ENCODE results near the gene NEMP2.
A peak's percentile ranks its signal among the peaks of the same experiment; 100 is the strongest.

NEMP2 gene

GRCh38 chr2:190553254-190553653 is 18.7 kb upstream of the NEMP2 start:
- peak; percentile 70 for DNase-seq

- DNase-seq, result no peak
These were observed 17.4 kb upstream of the NEMP2 start for GRCh38 chr2:190551928-190552327.

DNA sequence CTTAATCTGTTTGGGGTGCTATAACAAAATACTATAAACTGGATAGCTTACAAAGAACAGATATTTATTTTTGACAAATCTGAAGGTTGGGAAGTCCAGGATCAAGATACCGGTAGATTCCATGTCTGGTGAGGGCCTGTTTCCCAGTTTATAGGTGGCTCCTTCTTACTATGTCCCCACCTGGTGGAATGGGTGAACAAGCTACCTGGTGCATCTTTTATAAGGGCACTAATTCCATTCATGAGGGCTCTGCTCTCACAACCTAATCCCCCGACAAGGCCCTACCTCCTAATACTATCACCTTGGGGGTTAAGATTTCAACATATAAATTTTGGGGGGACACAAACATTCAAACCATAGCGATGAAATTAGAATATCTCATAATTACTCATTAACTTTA is 15.6 kb upstream of the NEMP2 start:
- DNase-seq, result no peak

DNA sequence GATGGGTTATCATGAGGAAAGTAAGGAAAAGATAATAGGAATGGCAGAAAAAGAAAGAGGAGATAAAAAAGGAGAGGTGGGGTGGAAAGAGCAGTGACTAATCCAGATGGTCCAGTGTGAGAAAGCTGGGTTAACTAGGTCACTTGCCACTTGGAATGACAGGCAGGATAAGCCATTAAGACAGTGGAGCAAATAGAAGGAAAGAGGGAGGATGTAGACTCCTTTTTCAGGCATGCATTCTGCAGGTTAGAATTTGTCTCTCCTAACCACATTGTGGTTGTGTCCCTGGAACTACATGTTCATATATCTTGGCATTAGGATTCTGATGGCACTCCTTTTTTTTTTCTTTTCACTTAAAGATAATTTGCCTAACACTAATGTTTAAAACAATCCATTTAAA is 13.4 kb upstream of the NEMP2 start:
- no peak for DNase-seq

DNA sequence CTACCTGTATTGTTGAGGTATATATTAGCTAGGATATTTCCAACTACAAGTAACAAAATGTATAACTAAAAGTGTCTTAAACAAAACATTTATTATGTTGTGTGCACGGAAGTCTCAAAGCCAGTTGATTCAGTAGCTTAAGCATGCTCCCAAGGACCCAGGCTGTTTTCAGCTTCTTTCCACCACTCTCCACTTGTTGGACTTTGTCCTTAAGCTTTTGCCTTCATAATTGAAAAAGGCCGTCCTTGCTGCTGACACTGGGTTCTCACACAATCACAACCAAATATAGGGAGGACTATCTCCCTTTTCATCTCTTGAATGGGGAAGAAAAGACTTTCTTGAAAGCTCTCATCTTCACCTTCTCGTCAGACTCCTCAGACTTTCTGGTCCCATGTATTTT is 12.2 kb upstream of the NEMP2 start:
- DNase-seq, result no peak

DNA sequence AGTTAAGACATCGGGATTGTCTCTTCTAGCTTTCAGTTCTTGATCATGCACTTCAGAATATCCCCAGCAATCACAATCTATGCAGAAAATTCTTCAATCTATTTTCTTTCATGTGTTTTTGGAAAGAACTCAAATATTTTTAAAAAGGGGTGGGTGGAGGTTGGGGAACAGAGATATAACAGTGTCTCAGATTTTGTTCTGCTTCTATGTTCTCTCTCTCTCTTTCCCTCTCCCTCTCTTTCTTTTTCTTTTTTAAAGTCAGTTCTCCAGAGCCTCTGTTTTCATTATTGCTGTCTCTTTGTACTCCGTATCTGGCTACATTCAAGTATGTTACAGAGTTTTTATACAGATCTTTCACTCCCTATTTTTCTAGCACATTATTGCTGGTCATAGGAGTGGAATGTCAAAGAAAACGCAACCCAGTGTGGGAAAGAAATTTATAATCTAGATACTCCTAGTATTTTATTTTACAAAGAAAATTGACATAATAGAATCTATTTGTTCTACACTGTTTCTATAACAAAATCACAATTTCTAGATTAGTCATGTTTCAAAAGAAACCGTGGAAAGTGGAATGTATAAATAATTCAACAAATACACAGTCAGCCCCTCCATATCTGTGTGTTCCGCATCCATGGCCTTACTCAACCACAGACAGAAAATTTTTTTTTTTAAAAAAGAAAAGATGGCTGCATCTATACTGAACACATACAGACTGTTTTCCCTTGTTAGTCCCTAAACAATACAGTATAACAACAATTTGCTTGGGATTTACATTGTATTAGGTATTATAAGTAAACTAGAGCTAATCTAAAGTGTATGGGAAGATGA is 11.2 kb upstream of the NEMP2 start:
- no peak for DNase-seq

- DNase-seq, result no peak
These were observed 10.6 kb upstream of the NEMP2 start for GRCh38 chr2:190545093-190545492.

- DNase-seq, result no peak
These were observed 5.5 kb upstream of the NEMP2 start for GRCh38 chr2:190540048-190540447.

DNA sequence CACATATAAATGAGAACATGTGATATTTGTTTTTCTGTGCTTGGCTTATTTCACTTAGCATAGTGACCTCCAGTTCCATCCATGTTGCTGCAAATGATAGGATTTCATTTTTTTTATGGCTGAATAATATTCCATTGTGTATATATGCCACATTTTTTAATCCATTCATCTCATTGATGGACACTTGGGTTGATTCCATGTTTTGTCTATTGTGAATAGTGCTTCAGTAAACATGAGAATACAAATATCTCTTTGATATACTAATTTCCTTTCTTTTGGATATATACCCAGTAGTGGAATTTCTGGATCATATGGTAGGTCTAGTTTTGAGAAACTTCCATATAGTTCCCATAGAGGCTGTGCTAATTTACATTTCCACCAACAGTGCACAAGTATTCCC is 3.7 kb upstream of the NEMP2 start:
- DNase-seq, result no peak

- no peak for DNase-seq
These were observed 3.2 kb upstream of the NEMP2 start for GRCh38 chr2:190537765-190538164.

- DNase-seq, result no peak
These were observed 1.1 kb upstream of the NEMP2 start for GRCh38 chr2:190535586-190535985.

GRCh38 chr2:190535121-190535439 is 558 bp upstream of the NEMP2 start:
- DNase-seq, result no peak

DNA sequence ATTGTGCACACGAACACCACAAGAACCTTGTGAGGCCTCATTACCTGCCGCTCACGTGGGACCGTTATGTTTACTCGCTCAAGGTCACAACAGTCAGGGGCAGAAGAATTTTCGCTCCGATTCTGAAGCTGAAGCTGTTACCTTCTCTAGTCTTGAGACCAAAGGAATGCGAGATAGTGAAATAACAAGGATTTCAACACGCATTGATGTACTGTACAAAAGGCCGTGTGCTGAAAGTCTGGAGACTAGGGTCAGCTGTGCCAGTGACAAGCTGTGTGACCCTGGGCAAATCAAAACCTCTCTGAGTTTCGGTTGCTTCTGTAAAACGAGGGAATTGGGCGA is 583 bp downstream of the NEMP2 start:
- no peak for DNase-seq

DNA sequence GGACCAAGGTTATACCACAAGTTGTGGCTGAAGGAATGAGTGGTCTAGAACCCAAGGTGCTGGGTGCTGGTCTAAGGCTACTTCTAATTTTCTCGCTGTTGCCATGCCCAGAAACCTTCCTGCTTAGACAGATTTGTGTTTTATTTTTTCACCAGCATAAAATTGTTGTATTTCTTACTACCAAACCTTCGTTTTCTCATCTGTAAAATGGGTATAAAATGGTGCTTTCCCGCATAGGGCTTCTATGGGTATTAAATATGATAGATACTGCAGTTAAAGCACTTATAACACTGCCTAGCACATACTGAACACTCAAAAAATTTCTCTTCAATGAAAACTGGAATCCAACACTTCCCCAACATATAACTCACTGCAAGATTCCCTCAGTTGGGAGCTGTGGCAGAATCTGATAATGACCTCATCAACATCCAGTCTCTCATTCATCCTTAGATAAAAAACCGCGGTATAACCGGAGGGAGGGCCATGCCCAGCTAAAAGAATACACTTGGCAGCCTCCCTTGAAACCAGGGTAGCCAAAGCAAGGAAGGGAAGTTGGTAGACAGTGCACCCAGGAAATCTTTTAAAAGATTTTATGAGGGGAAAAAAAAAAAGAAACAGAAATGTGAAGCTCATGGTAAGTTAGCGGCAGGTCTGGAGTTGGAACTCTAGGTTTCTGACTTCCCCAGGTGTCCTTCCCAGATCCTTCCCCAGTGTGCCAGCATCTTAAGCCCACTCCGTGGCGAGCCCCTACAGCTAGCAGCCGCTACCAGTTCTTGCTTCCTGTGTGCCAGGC is 1.2 kb downstream of the NEMP2 start:
- DNase-seq, result no peak

- DNase-seq, result no peak
These were observed 1.9 kb downstream of the NEMP2 start for GRCh38 chr2:190532581-190532980.

GRCh38 chr2:190530248-190530900 is 4.1 kb downstream of the NEMP2 start:
- no peak for DNase-seq

DNA sequence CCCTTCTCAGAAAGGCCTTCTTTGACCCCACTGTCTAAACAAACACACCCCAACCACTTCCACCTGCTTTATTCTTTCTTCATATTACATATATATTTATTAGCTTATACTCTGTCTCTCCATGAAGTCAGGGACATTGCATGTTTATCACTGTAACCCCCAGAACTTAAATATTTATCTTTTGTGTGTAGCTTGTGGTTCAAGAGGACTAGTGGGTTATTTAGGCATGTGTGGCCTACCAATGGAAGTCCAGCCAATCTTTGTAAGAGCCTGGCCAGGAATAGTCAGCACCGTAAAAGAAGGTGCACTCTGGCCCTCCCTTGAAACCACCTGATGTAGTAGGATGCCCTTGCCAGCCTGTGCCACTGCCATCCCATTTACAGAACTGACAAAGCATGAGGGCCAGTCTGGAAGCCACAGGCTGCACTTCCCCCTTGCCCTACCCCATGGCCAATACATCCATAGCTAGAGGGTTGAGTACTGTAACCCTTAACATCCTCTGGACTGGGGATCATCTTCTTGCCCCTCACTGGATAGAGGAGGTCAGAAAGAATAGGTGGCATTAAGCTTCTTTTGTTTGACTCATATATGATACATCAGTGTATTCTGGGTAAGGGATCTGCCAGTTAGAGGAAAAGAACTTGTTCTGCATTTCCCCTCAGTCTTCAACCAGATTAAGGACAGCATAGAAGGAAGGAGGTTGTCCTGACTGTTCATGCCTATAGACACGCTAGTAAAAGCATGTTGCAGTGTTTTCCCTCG is 4.9 kb downstream of the NEMP2 start:
- DNase-seq, result no peak

- no peak for DNase-seq
These were observed 6.0 kb downstream of the NEMP2 start for GRCh38 chr2:190528521-190529001.

- DNase-seq, result no peak
These were observed 6.6 kb downstream of the NEMP2 start for GRCh38 chr2:190527918-190528317.

DNA sequence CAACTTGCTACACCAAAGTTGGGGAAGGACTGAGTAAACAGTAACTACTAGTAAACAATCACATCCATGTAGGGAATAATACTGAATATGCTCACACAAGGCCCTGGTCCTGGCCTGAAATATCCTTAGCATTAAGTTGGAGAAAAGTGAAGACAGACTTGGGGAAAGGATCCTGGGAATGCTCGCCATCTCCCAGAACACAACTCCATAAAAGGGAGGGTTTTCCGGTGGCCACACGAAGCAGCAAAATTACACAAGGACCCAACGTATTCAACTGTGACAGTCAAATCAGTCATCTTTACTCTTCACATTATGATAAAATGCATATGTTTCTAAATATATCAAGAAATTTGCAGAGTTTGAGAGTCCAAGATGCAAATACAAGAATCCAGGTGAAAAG is 7.3 kb downstream of the NEMP2 start:
- DNase-seq, result no peak

- DNase-seq, result no peak
These were observed 8.3 kb downstream of the NEMP2 start for GRCh38 chr2:190526105-190526750.

DNA sequence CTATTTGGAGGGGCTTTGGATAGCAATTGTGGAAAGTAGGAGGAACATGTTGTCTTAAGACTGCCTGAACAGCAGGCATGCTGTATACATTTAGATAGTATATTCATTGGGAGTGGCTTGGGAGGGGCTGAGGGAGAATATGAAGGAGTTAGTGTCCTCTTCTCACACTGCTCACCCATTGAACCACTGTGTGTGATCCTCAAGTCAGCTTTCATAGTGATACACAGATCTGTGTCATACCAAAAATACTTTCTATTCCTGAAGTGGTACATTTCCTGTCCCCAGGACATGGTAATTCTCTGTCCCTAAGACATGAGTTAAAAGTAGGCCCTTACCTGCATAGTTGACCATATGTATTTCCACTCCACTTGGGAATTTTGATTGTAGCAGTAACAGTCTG is 9.6 kb downstream of the NEMP2 start:
- no peak for DNase-seq

All from NCI-H1436 treated with DMSO at 0.1 percent for 48 hours (cell line).